OCI-LY1 (cell line): ENCODE measurements around the gene WFDC12.

Source experiments
- EZH2 ChIP-seq: fragments of 200-600 bp; sonication (generic), shearing (Covaris generic); IDR thresholded peaks from 2 replicates; pipeline ENCODE4 v1.8.0; 2017; ENCODE audit warnings: borderline replicate concordance, mixed run types, mild to moderate bottlenecking, antibody characterized with exemption, low read length, moderate library complexity, mixed read lengths
- TF ChIP-seq, protein P1 (sequence below): fragments of 200-600 bp; sonication (generic), shearing (Covaris generic); IDR thresholded peaks from 2 replicates; pipeline ENCODE4 v1.5.1; 2017; ENCODE audit warnings: mild to moderate bottlenecking, antibody characterized with exemption, low read length, moderate library complexity, mixed read lengths

- TF ChIP-seq, protein P1, sequence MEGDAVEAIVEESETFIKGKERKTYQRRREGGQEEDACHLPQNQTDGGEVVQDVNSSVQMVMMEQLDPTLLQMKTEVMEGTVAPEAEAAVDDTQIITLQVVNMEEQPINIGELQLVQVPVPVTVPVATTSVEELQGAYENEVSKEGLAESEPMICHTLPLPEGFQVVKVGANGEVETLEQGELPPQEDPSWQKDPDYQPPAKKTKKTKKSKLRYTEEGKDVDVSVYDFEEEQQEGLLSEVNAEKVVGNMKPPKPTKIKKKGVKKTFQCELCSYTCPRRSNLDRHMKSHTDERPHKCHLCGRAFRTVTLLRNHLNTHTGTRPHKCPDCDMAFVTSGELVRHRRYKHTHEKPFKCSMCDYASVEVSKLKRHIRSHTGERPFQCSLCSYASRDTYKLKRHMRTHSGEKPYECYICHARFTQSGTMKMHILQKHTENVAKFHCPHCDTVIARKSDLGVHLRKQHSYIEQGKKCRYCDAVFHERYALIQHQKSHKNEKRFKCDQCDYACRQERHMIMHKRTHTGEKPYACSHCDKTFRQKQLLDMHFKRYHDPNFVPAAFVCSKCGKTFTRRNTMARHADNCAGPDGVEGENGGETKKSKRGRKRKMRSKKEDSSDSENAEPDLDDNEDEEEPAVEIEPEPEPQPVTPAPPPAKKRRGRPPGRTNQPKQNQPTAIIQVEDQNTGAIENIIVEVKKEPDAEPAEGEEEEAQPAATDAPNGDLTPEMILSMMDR: no peak
- TF ChIP-seq EZH2: no peak
Measured at GRCh38 chr20:45098103-45098773, 26.0 kb downstream of the WFDC12 start.
